Measurements from ENCODE around the gene BICRA. TPM values are rescaled to one million over a fixed set of nuclear protein-coding genes. Genes with fewer than 3 reads are reported as not detected.
A peak's percentile ranks its signal among the peaks of the same experiment; 100 is the strongest.
"Not testable (repeated sequence)": the region's sequence is repeated elsewhere in the genome, so short reads cannot be mapped to it uniquely, and the experiment has no call there.

Gene BICRA
- 21.9 TPM for total RNA-seq

- no peaks in the 10 kb centered on the region for H3K27me3 ChIP-seq (ENCODE audit: insufficient read depth, low read length)
- peaks cover 31% of the 10 kb centered on the region for H3K4me1 ChIP-seq (ENCODE audit: insufficient read depth, low read length)
- peak within 1 kb of the TSS; percentile 89 for H3K4me3 ChIP-seq (ENCODE audit: low read length)
- no peaks in the 10 kb centered on the region for H3K9me3 ChIP-seq (ENCODE audit: low read depth, low read length)
Measured at GRCh38 chr19:47608969-47609905, at the start of gene BICRA. BICRA (plus strand) TSS chr19:47609134; CDS start chr19:47673575, 64,441 bp downstream.

GRCh38 chr19:47560999-47561398, 47.9 kb upstream of the BICRA start:
- no peaks in the 10 kb centered on the region for H3K4me1 ChIP-seq (ENCODE audit: insufficient read depth, low read length)

GRCh38 chr19:47561440-47562057, 47.4 kb upstream of the BICRA start:
- Histone ChIP-seq H3K4me1 (ENCODE audit: insufficient read depth, low read length) (no peaks in the 10 kb centered on the region), H3K4me3 (ENCODE audit: low read length) (no peak overlapping the region), H3K9me3 (ENCODE audit: low read depth, low read length) (no peaks in the 10 kb centered on the region), H3K27me3 (ENCODE audit: insufficient read depth, low read length) (no peaks in the 10 kb centered on the region)

More at GRCh38 chr19:47560999-47561398, 47.9 kb upstream of the BICRA start:
- Histone ChIP-seq H3K9me3 (ENCODE audit: low read depth, low read length) (no peaks in the 10 kb centered on the region), H3K27me3 (ENCODE audit: insufficient read depth, low read length) (no peaks in the 10 kb centered on the region), H3K4me3 (ENCODE audit: low read length) (no peak overlapping the region)

- no peaks in the 10 kb centered on the region for H3K27me3 ChIP-seq (ENCODE audit: insufficient read depth, low read length)
- no peaks in the 10 kb centered on the region for H3K9me3 ChIP-seq (ENCODE audit: low read depth, low read length)
- H3K4me1 ChIP-seq (ENCODE audit: insufficient read depth, low read length), result no peaks in the 10 kb centered on the region
- no peak overlapping the region for H3K4me3 ChIP-seq (ENCODE audit: low read length)
Measured at GRCh38 chr19:47564081-47564480, 44.9 kb upstream of the BICRA start.

- Histone ChIP-seq H3K4me3 (ENCODE audit: low read length) (no peak overlapping the region), H3K9me3 (ENCODE audit: low read depth, low read length) (no peaks in the 10 kb centered on the region), H3K4me1 (ENCODE audit: insufficient read depth, low read length) (peaks cover 8% of the 10 kb centered on the region), H3K27me3 (ENCODE audit: insufficient read depth, low read length) (peaks cover 7% of the 10 kb centered on the region)
Measured at GRCh38 chr19:47569331-47569730, 39.6 kb upstream of the BICRA start.

GRCh38 chr19:47572635-47573034, 36.3 kb upstream of the BICRA start:
- H3K27me3 ChIP-seq (ENCODE audit: insufficient read depth, low read length), result peaks cover 7% of the 10 kb centered on the region
- H3K9me3 ChIP-seq (ENCODE audit: low read depth, low read length), result no peaks in the 10 kb centered on the region
- peaks cover 18% of the 10 kb centered on the region for H3K4me1 ChIP-seq (ENCODE audit: insufficient read depth, low read length)
- no peak overlapping the region for H3K4me3 ChIP-seq (ENCODE audit: low read length)

- peaks cover 25% of the 10 kb centered on the region for H3K4me1 ChIP-seq (ENCODE audit: insufficient read depth, low read length)
- H3K9me3 ChIP-seq (ENCODE audit: low read depth, low read length), result no peaks in the 10 kb centered on the region
- peak within 1 kb of the TSS; percentile 10 for H3K4me3 ChIP-seq (ENCODE audit: low read length)
- peaks cover 7% of the 10 kb centered on the region for H3K27me3 ChIP-seq (ENCODE audit: insufficient read depth, low read length)
Measured at GRCh38 chr19:47573071-47574026, 35.6 kb upstream of the BICRA start, which contains the start of gene ZNF541. ZNF541 (minus strand) TSS chr19:47573148; CDS start chr19:47555856, 17,292 bp downstream.

GRCh38 chr19:47580397-47580796, 28.5 kb upstream of the BICRA start:
- peaks cover 25% of the 10 kb centered on the region for H3K4me1 ChIP-seq (ENCODE audit: insufficient read depth, low read length)
- H3K27me3 ChIP-seq (ENCODE audit: insufficient read depth, low read length), result no peaks in the 10 kb centered on the region
- no peak overlapping the region for H3K4me3 ChIP-seq (ENCODE audit: low read length)
- no peaks in the 10 kb centered on the region for H3K9me3 ChIP-seq (ENCODE audit: low read depth, low read length)

- no peaks in the 10 kb centered on the region for H3K9me3 ChIP-seq (ENCODE audit: low read depth, low read length)
- H3K4me3 ChIP-seq (ENCODE audit: low read length), result no peak overlapping the region
- H3K27me3 ChIP-seq (ENCODE audit: insufficient read depth, low read length), result no peaks in the 10 kb centered on the region
- H3K4me1 ChIP-seq (ENCODE audit: insufficient read depth, low read length), result peaks cover 24% of the 10 kb centered on the region
Measured at GRCh38 chr19:47581605-47582319, 27.2 kb upstream of the BICRA start.

- Histone ChIP-seq H3K4me3 (ENCODE audit: low read length) (no peak overlapping the region), H3K4me1 (ENCODE audit: insufficient read depth, low read length) (peaks cover 17% of the 10 kb centered on the region), H3K9me3 (ENCODE audit: low read depth, low read length) (no peaks in the 10 kb centered on the region), H3K27me3 (ENCODE audit: insufficient read depth, low read length) (no peaks in the 10 kb centered on the region)
Measured at GRCh38 chr19:47582320-47582909, 26.5 kb upstream of the BICRA start.

- not testable (repeated sequence) for H3K9me3 ChIP-seq (ENCODE audit: low read depth, low read length); H3K4me1 ChIP-seq (ENCODE audit: insufficient read depth, low read length); H3K27me3 ChIP-seq (ENCODE audit: insufficient read depth, low read length); H3K4me3 ChIP-seq (ENCODE audit: low read length)
Measured at GRCh38 chr19:47583161-47583560, 25.8 kb upstream of the BICRA start.

GRCh38 chr19:47587295-47587694, 21.6 kb upstream of the BICRA start:
- Histone ChIP-seq H3K4me1 (ENCODE audit: insufficient read depth, low read length) (no peaks in the 10 kb centered on the region), H3K27me3 (ENCODE audit: insufficient read depth, low read length) (no peaks in the 10 kb centered on the region), H3K9me3 (ENCODE audit: low read depth, low read length) (no peaks in the 10 kb centered on the region), H3K4me3 (ENCODE audit: low read length) (no peak overlapping the region)

- no peaks in the 10 kb centered on the region for H3K9me3 ChIP-seq (ENCODE audit: low read depth, low read length)
- H3K27me3 ChIP-seq (ENCODE audit: insufficient read depth, low read length), result no peaks in the 10 kb centered on the region
- H3K4me1 ChIP-seq (ENCODE audit: insufficient read depth, low read length), result no peaks in the 10 kb centered on the region
- H3K4me3 ChIP-seq (ENCODE audit: low read length), result no peak overlapping the region
Measured at GRCh38 chr19:47589824-47590223, 19.1 kb upstream of the BICRA start.

- H3K4me1 ChIP-seq (ENCODE audit: insufficient read depth, low read length), result peaks cover 31% of the 10 kb centered on the region
Measured at GRCh38 chr19:47593860-47594259, 15.1 kb upstream of the BICRA start.

More at GRCh38 chr19:47593860-47594259, 15.1 kb upstream of the BICRA start:
- no peak overlapping the region for H3K4me3 ChIP-seq (ENCODE audit: low read length)
- no peaks in the 10 kb centered on the region for H3K27me3 ChIP-seq (ENCODE audit: insufficient read depth, low read length)
- H3K9me3 ChIP-seq (ENCODE audit: low read depth, low read length), result no peaks in the 10 kb centered on the region

All from mononuclear cell (primary cell).